Astrocyte (in vitro differentiated cells and primary cell): ENCODE data around the gene PSORS1C1. TPM values are rescaled to one million over a fixed set of nuclear protein-coding genes. Genes with fewer than 3 reads are reported as not detected.
A peak's percentile ranks its signal among the peaks of the same experiment; 100 is the strongest.

Source experiments
- DNase-seq: peaks from one replicate; pipeline ENCODE4 v3.0.0-alpha.2; 2010; ENCODE audit warnings: low read depth
- FAIRE-seq: peaks from 2 replicates; lab custom pipeline; 2011; peaks lifted over from hg19 to GRCh38; lab: Jason Lieb, UNC
- H2AFZ ChIP-seq: 2 replicates; pipeline ENCODE4 v1.6.0; 2012; ENCODE audit warnings: low read depth, low read length, inconsistent platforms
- H3K27ac ChIP-seq: 2 replicates; pipeline ENCODE4 v1.5.1; 2011; ENCODE audit warnings: low read depth, low read length, inconsistent platforms
- H3K27me3 ChIP-seq: 2 replicates; pipeline ENCODE4 v1.6.0; 2011; ENCODE audit warnings: low read length, inconsistent platforms; ENCODE audit not compliant: insufficient read depth
- H3K36me3 ChIP-seq: 2 replicates; pipeline ENCODE4 v1.5.1; 2011; ENCODE audit warnings: low read length, inconsistent platforms; ENCODE audit not compliant: insufficient read depth
- H3K4me1 ChIP-seq: 2 replicates; pipeline ENCODE4 v1.5.1; 2011; ENCODE audit warnings: low read length, inconsistent platforms; ENCODE audit not compliant: insufficient read depth
- H3K4me2 ChIP-seq: 2 replicates; pipeline ENCODE4 v1.6.0; 2012; ENCODE audit warnings: low read length, inconsistent platforms
- H3K4me3 ChIP-seq: 2 replicates; pipeline ENCODE4 v1.5.1; 2011; ENCODE audit warnings: low read depth, mild to moderate bottlenecking, low read length, inconsistent platforms; ENCODE audit not compliant: insufficient read depth
- H3K79me2 ChIP-seq: 2 replicates; pipeline ENCODE4 v1.6.0; 2012; ENCODE audit warnings: mild to moderate bottlenecking, low read length, inconsistent platforms; ENCODE audit not compliant: insufficient read depth
- H3K9ac ChIP-seq: 2 replicates; pipeline ENCODE4 v1.6.0; 2012; ENCODE audit warnings: mild to moderate bottlenecking, low read length, inconsistent platforms
- H3K9me3 ChIP-seq: 2 replicates; pipeline ENCODE4 v1.5.1; 2012; ENCODE audit warnings: low read depth, mild to moderate bottlenecking, low read length, inconsistent platforms; ENCODE audit not compliant: insufficient read depth
- H4K20me1 ChIP-seq: 2 replicates; pipeline ENCODE4 v1.6.0; 2012; ENCODE audit warnings: low read length, inconsistent platforms; ENCODE audit not compliant: insufficient read depth
- H3K27ac Mint-ChIP-seq: one replicate; pipeline ENCODE4 v1.8.0; 2021; ENCODE audit warnings: mild to moderate bottlenecking, mixed read lengths; ENCODE audit not compliant: unreplicated experiment
- H3K27me3 Mint-ChIP-seq: one replicate; pipeline ENCODE4 v1.8.0; 2021; ENCODE audit warnings: low read depth, mixed read lengths; ENCODE audit not compliant: unreplicated experiment
- H3K36me3 Mint-ChIP-seq: one replicate; pipeline ENCODE4 v1.8.0; 2021; ENCODE audit warnings: low read depth, mixed read lengths; ENCODE audit not compliant: unreplicated experiment
- H3K4me1 Mint-ChIP-seq: one replicate; pipeline ENCODE4 v1.8.0; 2021; ENCODE audit warnings: low read depth, mixed read lengths; ENCODE audit not compliant: unreplicated experiment
- H3K4me3 Mint-ChIP-seq: one replicate; pipeline ENCODE4 v1.8.0; 2021; ENCODE audit warnings: mild to moderate bottlenecking, moderate library complexity, mixed read lengths; ENCODE audit not compliant: unreplicated experiment
- H3K9me3 Mint-ChIP-seq: one replicate; pipeline ENCODE4 v1.8.0; 2021; ENCODE audit warnings: mild to moderate bottlenecking, mixed read lengths; ENCODE audit not compliant: unreplicated experiment
- CTCF ChIP-seq: IDR thresholded peaks from 2 replicates; pipeline ENCODE4 v1.5.1; 2011; ENCODE audit warnings: low read depth, mild to moderate bottlenecking, inconsistent platforms, low read length, moderate library complexity; ENCODE audit not compliant: insufficient read depth
- EZH2 ChIP-seq: IDR thresholded peaks from 2 replicates; pipeline ENCODE4 v1.6.1; 2012; ENCODE audit warnings: mild to moderate bottlenecking, low read length, inconsistent platforms; ENCODE audit not compliant: insufficient read depth
- total RNA-seq: library from RNA; stranded (reverse); gene quantifications from 2 replicates; pipeline ENCODE4 v1.2.1, GENCODE V29; 2021

The PSORS1C1 gene
- total RNA-seq, 1 donor from 2014 or later = 9.2 TPM

DNA sequence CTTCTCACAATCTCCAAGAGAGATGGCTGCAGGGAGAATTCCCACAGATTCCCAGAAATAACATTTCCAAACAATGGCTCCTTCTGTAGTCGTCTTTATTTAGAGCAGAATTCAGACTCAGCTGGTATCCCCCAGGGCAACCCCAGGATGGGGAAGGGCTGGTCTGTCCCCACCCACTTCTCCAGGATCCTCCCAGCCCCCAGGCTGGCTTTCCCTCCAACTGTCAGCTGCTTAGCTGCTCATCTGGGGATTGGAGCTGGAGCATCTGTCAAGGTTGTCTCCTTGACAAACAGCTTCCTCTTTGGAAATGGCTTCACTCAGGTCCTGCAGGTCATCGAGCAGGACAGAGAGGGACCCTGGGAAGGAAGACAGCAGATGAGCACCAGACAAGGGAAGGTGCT is 27.8 kb downstream of the PSORS1C1 start:
- no peak overlapping the region for H3K27ac ChIP-seq
- no peak overlapping the region for H3K4me3 Mint-ChIP-seq
- no peak for TF ChIP-seq CTCF
- no peak for TF ChIP-seq EZH2

DNA sequence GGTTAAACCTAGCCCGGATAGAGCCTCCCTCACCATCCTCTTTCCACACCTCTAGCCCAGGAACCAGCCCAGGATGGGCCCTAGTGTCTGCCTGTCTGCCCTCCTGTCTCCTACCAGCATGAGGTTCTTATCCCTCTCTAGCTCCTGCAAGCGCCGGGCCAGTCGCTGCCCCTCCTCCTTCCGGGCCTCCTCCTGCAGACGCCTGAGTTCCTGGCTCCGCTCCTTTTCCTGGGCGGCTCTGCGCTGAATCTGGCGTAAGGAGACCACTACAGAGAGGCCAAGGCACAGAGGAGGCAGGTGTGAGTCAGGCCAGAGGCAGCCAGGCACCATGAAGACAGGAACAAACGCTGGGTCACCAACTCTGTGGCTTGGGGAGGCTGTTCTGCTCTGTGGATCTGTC is 28.5 kb downstream of the PSORS1C1 start:
- TF ChIP-seq EZH2 (no peak), CTCF (no peak)
- FAIRE-seq = no peak
- Mint-ChIP-seq H3K9me3 (no peaks in the 10 kb centered on the region), H3K36me3 (peaks cover 8% of the 10 kb centered on the region), H3K27ac (no peak overlapping the region), H3K4me3 (no peak overlapping the region), H3K27me3 (no peaks in the 10 kb centered on the region), H3K4me1 (peaks cover 26% of the 10 kb centered on the region)
- Histone ChIP-seq H3K4me2 (peak overlapping the region; percentile 57), H3K27me3 (no peaks in the 10 kb centered on the region), H3K9me3 (no peaks in the 10 kb centered on the region), H3K4me1 (peaks cover 10% of the 10 kb centered on the region), H3K4me3 (no peak overlapping the region), H3K79me2 (no peaks in the 10 kb centered on the region), H3K9ac (no peak overlapping the region), H4K20me1 (no peaks in the 10 kb centered on the region), H3K36me3 (peaks cover 3% of the 10 kb centered on the region), H3K27ac (no peak overlapping the region), H2AFZ (peak overlapping the region; percentile 35)
- peak; percentile 86 for DNase-seq

More for the DNA sequence above, 27.8 kb downstream of the PSORS1C1 start:
- DNase-seq (no peak), FAIRE-seq (no peak)
- Histone ChIP-seq H2AFZ (no peak overlapping the region), H3K4me2 (no peak overlapping the region), H3K27me3 (no peaks in the 10 kb centered on the region), H3K9me3 (no peaks in the 10 kb centered on the region), H3K9ac (no peak overlapping the region), H3K4me3 (no peak overlapping the region), H3K79me2 (no peaks in the 10 kb centered on the region), H3K36me3 (peaks cover 3% of the 10 kb centered on the region), H4K20me1 (no peaks in the 10 kb centered on the region), H3K4me1 (peaks cover 10% of the 10 kb centered on the region)
- Mint-ChIP-seq H3K27me3 (no peaks in the 10 kb centered on the region), H3K27ac (no peak overlapping the region), H3K4me1 (peaks cover 26% of the 10 kb centered on the region), H3K36me3 (peaks cover 8% of the 10 kb centered on the region), H3K9me3 (no peaks in the 10 kb centered on the region)

DNA sequence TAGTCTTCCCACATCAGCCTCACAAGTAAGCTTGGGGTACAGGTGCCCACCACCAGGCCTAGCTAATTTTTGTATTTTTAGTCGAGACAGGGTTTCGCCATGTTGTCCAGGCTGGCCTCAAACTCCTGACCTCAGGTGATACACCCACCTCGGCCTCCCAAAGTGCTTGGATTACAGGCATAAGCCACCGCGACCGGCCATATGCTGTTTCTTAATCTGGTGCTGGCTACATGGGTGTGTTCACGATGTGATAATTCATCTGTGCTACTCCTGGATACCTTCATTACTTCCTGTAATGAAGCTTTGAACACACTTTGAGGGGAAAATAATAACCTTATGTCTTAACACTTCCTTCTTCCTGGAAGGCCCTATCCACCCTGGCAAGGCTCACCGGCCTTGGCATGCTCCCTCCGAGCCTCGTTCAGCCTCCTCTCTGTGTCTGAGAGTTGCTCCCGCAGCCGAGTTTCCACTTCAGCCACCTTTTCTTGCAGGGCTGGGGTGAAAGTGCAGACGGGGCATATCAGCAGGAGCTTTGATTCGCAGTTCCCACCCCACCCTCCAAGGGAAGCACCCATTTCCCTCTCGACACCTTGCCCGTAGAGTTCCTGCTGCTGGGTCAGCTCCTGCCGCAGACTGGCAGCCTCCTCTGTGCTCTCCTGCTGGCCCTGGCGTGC is 29.8 kb downstream of the PSORS1C1 start:
- peaks cover 3% of the 10 kb centered on the region for H3K36me3 ChIP-seq
- H3K27me3 Mint-ChIP-seq = no peaks in the 10 kb centered on the region
- no peak for TF ChIP-seq EZH2
- no peak for TF ChIP-seq CTCF
- H3K27ac Mint-ChIP-seq = no peak overlapping the region
- peaks cover 26% of the 10 kb centered on the region for H3K4me1 Mint-ChIP-seq
- H3K9me3 ChIP-seq = no peaks in the 10 kb centered on the region
- H3K27ac ChIP-seq = no peak overlapping the region
- H3K4me3 Mint-ChIP-seq = peak overlapping the region; percentile 40
- H4K20me1 ChIP-seq = no peaks in the 10 kb centered on the region
- peaks cover 8% of the 10 kb centered on the region for H3K36me3 Mint-ChIP-seq
- no peak overlapping the region for H3K9ac ChIP-seq
- H3K79me2 ChIP-seq = no peaks in the 10 kb centered on the region
- FAIRE-seq (no peak), DNase-seq (no peak)
- no peaks in the 10 kb centered on the region for H3K9me3 Mint-ChIP-seq
- H3K4me1 ChIP-seq = peaks cover 10% of the 10 kb centered on the region
- no peak overlapping the region for H2AFZ ChIP-seq
- H3K27me3 ChIP-seq = no peaks in the 10 kb centered on the region
- no peak overlapping the region for H3K4me3 ChIP-seq
- H3K4me2 ChIP-seq = no peak overlapping the region
